Measurements from ENCODE around the gene MLYCD.

Gene MLYCD

DNA sequence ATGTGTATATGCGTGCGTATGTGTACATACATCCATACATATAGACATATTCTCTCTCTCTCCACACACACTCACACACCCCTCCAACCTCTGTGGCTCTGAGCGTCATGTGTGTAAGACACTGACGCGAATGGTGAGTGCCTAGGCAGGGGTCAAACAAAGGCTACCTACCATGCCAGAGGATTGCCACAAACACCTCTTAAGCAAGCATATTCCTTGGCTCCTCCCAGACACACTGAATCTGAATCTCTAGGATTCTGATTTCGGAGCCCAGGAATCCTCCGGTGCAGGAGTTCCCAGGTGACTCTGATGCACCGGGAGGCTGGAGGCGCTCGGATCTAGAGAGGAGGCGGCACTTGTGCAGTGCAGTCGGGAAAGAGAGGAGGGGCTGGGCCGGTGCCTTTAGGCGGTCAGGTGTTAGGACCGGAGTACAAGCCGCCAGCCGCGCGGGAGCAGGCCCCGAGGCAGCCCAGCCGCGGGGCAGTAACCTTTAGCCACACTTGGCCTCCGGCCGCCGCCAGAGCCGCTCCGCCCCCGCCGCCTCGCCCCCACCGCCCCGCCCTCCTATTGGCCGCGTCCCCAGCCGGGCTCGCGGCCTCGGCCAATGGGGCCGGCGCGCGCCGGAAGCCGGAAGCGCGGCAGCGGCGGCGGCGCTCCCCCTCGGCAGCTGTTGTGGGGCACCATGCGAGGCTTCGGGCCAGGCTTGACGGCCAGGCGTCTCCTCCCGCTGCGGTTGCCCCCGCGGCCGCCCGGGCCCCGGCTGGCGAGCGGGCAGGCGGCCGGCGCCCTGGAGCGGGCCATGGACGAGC lies at the start of gene MLYCD:
MLYCD (plus strand) TSS at position 653 of the 809 bp plus-strand sequence; CDS start at position 683, 30 bp downstream.
- no peak for DNase-seq (ENCODE audit: low read depth)

- no peak for DNase-seq (ENCODE audit: low read depth)
Measured at GRCh38 chr16:83849421-83849820, 49.5 kb upstream of the MLYCD start.

DNA sequence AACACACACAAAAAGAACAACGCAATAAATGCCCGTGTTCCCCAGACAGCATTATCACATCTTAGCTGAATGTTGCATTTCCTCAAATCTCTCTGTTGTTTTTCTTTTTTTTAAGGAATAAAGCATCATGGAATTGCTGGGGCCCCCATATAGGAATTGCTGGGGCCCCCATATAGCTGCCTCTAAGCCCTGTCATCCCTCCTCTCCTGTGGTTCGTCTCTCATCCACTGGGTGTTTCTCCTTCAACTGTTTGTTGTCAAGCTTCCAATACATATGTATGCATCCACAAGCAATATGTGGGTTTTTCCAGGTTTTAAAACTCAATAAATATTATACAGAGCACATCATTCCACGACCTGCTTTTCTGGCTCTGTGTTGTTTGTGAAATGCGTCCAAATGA lies 48.0 kb upstream of the MLYCD start:
- DNase-seq (ENCODE audit: low read depth), result no peak

DNA sequence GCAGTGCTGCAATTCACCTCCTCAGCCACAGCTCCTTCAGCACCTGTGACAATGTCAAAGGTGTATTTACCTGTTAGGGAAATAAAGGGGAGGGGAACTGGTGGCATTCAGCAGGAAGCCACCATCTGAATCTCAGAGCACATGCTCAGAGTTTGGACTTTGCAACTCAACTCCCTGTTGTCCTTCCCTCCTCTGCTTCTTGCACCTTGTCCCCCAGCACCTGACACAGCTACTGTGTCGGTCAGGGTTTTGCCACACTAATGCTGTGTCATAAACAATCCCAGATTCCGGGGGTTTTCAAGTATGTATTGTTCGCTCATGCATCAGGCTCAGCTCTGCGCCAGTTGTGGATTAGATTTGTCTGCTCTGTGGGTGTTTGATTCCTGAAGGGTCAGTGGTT lies 47.4 kb upstream of the MLYCD start:
- DNase-seq (ENCODE audit: low read depth), result no peak

GRCh38 chr16:83852774-83853173 lies 46.1 kb upstream of the MLYCD start:
- no peak for DNase-seq (ENCODE audit: low read depth)

DNA sequence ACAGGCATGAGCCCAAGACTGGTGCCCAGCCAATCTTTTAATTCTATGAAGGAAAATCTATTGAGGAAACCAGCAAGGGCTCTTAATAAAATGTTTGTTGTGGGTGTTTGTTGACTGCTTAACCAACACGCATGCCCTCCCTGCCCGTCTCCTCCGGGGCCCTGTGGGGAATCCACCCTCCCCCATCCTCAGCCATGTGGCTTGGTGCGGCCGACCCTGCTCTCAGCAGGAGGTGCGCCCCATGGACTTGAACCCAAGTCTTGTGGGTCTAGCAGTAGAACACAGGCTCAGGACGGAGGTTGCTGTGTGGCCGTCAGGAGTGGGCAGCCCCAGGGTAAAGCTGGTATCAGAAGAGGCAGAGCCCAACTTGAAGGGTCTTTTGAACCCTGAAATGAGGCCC lies 45.1 kb upstream of the MLYCD start:
- DNase-seq (ENCODE audit: low read depth), result no peak

DNA sequence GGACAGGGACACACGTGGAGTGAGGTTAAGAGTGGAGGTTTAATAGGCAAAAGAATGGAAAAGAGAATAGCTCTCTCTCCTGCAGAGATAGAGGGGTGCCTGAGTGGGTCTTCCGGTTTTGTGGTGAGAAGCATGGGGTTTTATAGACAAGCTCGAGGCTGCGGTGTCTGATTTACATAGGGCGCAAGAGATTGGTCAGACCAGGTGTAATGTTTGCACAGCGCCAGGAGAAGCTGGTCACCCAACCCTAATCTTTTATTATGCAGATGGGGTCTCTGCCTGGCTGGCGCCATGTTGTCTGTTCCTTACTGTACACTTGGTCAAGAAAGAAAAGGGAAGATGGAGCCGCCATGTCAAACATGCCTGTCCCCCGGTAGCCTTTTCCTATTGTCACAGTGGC lies 44.5 kb upstream of the MLYCD start:
- DNase-seq (ENCODE audit: low read depth), result no peak

- no peak for DNase-seq (ENCODE audit: low read depth)
Measured at GRCh38 chr16:83856792-83857191, 42.1 kb upstream of the MLYCD start.

- no peak for DNase-seq (ENCODE audit: low read depth)
Measured at GRCh38 chr16:83859265-83859664, 39.6 kb upstream of the MLYCD start.

GRCh38 chr16:83862661-83863060 lies 36.3 kb upstream of the MLYCD start:
- no peak for DNase-seq (ENCODE audit: low read depth)

- no peak for DNase-seq (ENCODE audit: low read depth)
Measured at GRCh38 chr16:83863682-83864081, 35.2 kb upstream of the MLYCD start.

DNA sequence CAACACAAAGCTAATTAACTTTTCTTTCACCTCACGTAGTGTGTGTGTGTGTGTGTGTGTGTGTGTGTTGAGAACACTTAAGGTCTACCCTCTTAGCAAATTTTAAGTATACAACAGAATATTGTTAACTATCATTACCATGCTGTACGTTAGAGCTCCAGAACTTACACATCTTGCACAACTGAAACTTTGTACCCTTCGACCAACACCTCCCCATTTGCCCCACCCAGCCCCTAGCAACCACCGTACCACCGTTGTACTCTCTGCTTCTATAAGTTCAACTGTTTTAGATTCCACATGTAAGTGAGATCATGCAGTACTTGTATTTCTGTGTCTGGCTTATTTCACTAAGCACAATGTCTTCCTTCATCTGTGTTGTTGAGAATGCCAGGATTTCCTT lies 28.1 kb upstream of the MLYCD start:
- no peak for DNase-seq (ENCODE audit: low read depth)

GRCh38 chr16:83878838-83879237 lies 20.1 kb upstream of the MLYCD start:
- no peak for DNase-seq (ENCODE audit: low read depth)

GRCh38 chr16:83882163-83882885 lies 16.6 kb upstream of the MLYCD start:
- DNase-seq (ENCODE audit: low read depth), result no peak

- DNase-seq (ENCODE audit: low read depth), result no peak
Measured at GRCh38 chr16:83886199-83886971, 12.5 kb upstream of the MLYCD start.

- DNase-seq (ENCODE audit: low read depth), result no peak
Measured at GRCh38 chr16:83887080-83887479, 11.8 kb upstream of the MLYCD start.

- DNase-seq (ENCODE audit: low read depth), result no peak
Measured at GRCh38 chr16:83887564-83887963, 11.4 kb upstream of the MLYCD start.

DNA sequence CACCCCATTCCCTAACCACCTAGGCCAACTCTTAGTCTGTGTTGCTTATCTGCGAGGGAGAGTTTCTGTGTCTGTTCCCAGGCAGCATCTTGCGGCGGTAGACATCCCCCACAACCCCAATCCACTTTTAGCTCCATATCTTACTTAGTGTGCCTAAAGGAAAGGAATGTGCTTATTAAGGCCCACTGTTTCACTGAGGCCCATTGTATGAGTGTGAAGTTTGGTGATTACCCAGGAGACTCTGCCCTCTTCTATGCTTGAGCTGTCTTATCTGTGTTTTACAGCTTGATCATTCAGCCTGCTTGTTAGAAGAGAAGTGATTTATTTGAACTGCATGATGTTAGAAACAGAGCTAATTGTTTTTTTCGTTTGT lies 10.3 kb upstream of the MLYCD start:
- DNase-seq (ENCODE audit: low read depth), result no peak

GRCh38 chr16:83890359-83890758 lies 8.6 kb upstream of the MLYCD start:
- DNase-seq (ENCODE audit: low read depth), result no peak

DNA sequence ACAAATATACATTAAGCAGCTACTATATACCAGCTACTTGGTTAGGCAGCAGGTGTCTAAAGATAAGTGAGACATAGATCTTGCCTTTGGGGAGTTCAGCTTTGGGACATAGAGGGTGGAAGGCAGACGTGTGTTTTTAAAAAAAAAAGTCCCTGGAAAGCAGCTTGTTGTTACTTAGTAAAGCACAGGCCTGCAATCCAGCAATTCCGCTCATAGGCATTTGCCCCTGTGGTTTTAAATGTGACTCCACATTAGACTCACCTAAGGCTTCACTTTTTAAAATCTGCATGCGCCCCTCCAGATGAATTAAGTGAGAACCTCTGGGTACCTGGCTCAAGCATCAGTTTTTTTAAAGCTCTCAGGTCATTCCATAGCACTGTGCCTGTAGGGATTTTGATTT lies 7.2 kb upstream of the MLYCD start:
- DNase-seq (ENCODE audit: low read depth), result no peak

DNA sequence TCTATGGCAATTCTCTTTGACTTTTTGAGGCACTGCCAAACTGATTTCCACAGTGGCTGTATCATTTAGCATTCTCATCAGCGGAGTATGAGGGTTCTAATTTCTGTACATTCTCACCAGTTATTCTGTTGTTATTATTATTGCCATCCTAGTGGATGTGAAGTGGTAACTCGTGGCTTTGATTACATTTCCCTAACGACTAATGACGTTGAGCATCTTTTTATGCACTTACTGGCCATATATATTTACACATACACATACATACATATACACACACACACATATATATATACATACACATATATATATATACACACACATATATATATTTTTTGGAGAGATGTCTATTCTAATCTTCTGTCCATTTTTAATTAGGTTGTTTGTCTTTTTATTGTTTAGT lies 3.7 kb upstream of the MLYCD start:
- no peak for DNase-seq (ENCODE audit: low read depth)

DNA sequence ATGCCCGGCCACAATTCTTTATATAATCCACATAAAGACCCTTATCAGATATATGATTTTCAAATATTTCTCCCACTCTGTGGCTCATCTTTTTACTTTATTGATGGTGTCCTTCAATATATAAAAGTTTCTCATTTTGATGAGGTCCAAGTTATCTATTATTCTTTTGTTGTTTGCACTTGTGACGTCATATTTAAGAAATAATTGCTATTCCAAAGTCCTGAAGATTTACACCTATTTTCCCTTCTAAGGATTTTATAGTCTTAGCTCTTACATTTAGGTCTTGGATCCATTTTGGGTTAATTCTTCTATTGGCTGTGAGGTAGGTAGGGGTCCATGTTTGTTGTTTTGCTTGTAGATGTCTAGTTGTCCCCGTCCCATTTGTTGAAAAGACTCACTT lies 3.0 kb upstream of the MLYCD start:
- DNase-seq (ENCODE audit: low read depth), result no peak
